HG03095 (cell line): ENCODE data around the gene CFLAR.
A peak's percentile ranks its signal among the peaks of the same experiment; 100 is the strongest.

Experiments used
- ATAC-seq: cut with Tn5 transposase; IDR thresholded peaks from one replicate; pipeline ENCODE4 v1.9.1; 2021; ENCODE audit warnings: moderate library complexity; ENCODE audit not compliant: unreplicated experiment

CFLAR gene

GRCh38 chr2:201205515-201205849 is 89.5 kb downstream of the CFLAR start:
- no peak for ATAC-seq

DNA sequence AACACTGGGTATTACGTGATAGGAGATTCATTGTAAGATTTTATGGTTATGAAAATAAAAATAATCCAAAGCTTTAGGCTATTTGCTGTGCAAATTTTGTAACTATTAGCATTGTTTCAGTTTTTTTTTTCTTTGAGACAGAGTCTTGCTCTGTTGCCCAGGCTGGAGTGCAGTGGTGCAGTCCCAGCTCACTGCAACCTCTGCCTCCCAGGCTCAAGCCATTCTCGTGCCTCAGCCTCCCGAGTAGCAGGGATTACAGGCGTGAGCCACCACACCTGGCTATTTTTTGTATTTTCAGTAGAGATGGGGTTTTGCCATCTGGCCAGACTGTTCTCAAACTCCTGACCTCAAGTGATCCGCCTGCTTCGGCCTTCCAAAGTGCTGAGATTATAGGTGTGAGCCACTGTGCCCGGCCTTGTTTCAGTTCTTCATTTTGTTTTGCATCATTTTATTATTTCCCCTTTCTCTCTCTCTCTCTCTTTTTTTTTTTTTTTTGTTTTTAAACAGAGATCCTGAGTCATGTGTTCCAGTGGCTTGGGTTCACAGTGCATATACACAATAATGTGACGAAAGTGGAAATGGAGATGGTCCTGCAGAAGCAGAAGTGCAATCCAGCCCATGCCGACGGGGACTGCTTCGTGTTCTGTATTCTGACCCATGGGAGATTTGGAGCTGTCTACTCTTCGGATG is 92.7 kb downstream of the CFLAR start:
- ATAC-seq = peak; percentile 50

DNA sequence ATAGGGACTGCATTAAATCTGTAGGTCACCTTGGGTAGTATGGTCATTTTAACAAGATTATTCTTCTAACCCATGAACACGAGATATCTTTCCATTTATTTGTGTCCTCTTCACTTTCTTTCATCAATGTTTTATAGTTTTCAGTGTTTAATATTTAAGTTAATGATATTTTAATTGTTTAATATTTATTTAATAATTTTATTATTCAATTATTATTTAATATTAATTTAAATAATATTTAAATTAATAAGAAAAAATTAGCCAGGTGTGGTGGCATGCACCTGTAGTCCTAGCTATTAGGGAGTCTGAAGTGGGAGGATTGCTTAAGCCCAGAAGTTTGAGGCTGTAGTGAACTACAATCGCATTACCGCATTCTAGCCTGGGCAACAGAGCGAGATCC is 100.0 kb downstream of the CFLAR start:
- ATAC-seq = no peak

- ATAC-seq = no peak
These were observed 101.0 kb downstream of the CFLAR start for GRCh38 chr2:201216918-201217317.

GRCh38 chr2:201218780-201219179 is 102.8 kb downstream of the CFLAR start:
- no peak for ATAC-seq

GRCh38 chr2:201219328-201220096 is 103.5 kb downstream of the CFLAR start:
- ATAC-seq = no peak

GRCh38 chr2:201220102-201220570 is 104.2 kb downstream of the CFLAR start:
- ATAC-seq = no peak

GRCh38 chr2:201223089-201224073 is 107.4 kb downstream of the CFLAR start:
- peak; percentile 96 for ATAC-seq
